Thyroid gland (tissue), 4 donors: ENCODE data around the gene ARL10.

Experiments used
- POLR2A ChIP-seq, 2 donors: fragments of 450-650 bp; IDR thresholded peaks; one replicate each; pipeline ENCODE4 v1.6.1; 2017; ENCODE audit warnings: antibody characterized with exemption in 2 of 2, mild to moderate bottlenecking in 2 of 2, moderate library complexity in 1 of 2
- TF ChIP-seq, protein P1 (sequence below), 6 experiments: fragments of 200-600 bp in 3 of 6; fragments of 450-650 bp in 3 of 6; sonication (generic) in 3 of 6; IDR thresholded peaks; one replicate each; pipeline ENCODE4 v1.5.1; 2016 to 2019; ENCODE audit warnings: antibody characterized with exemption in 6 of 6, mild to moderate bottlenecking in 2 of 6, inconsistent platforms in 1 of 6, moderate library complexity in 1 of 6

GRCh38 chr5:176337913-176338312 is 27.4 kb upstream of the ARL10 start:
- TF ChIP-seq, protein P1, sequence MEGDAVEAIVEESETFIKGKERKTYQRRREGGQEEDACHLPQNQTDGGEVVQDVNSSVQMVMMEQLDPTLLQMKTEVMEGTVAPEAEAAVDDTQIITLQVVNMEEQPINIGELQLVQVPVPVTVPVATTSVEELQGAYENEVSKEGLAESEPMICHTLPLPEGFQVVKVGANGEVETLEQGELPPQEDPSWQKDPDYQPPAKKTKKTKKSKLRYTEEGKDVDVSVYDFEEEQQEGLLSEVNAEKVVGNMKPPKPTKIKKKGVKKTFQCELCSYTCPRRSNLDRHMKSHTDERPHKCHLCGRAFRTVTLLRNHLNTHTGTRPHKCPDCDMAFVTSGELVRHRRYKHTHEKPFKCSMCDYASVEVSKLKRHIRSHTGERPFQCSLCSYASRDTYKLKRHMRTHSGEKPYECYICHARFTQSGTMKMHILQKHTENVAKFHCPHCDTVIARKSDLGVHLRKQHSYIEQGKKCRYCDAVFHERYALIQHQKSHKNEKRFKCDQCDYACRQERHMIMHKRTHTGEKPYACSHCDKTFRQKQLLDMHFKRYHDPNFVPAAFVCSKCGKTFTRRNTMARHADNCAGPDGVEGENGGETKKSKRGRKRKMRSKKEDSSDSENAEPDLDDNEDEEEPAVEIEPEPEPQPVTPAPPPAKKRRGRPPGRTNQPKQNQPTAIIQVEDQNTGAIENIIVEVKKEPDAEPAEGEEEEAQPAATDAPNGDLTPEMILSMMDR (IDR thresholded peaks at IDR 0.05): no peak
- no peak for TF ChIP-seq POLR2A (IDR thresholded peaks at IDR 0.05)
